ENCODE measurements around the gene IL4.

Gene IL4

DNA sequence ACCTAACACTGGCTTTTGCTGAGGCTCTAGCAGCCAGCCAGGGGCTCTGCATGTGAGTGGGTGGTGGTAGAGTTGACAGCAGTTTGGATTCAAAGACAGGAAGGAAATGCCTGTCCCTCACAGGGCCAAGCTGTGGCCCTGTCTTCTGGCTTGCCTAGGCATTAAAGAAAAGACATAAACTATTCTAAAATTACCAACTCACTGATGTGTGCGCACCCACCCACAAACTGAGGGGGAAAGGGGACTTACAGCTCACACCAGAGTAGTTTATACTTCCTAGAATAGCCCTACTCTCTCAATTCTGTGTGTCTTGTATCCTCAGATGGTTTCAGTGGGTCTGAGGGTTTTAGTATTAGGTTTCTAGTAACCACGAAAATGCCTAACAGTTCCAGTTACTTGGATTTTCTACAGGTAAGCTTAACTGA lies 34.1 kb upstream of the IL4 start:
- H3K4me3 ChIP-seq (ENCODE audit: low read length): no peak overlapping the region
- no peak for DNase-seq (ENCODE audit: low read depth)

DNA sequence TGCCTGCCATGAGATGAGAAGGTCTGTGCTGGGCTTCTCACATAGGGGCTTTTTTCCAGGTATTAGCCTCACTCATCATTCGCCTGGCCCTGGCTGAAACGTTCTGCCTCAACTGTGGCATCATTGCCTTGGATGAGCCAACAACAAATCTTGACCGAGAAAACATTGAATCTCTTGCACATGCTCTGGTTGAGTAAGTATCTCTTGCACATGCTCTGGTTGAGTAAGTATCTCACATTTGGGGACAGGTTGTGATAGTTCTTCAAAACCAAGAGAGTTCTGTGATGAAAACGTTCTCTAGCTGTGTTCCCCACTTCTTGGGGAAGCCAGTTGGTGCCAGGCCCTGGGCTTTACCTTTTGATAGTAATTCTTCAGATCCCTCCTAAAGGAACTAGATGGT lies 33.2 kb upstream of the IL4 start:
- TF ChIP-seq, protein P1, sequence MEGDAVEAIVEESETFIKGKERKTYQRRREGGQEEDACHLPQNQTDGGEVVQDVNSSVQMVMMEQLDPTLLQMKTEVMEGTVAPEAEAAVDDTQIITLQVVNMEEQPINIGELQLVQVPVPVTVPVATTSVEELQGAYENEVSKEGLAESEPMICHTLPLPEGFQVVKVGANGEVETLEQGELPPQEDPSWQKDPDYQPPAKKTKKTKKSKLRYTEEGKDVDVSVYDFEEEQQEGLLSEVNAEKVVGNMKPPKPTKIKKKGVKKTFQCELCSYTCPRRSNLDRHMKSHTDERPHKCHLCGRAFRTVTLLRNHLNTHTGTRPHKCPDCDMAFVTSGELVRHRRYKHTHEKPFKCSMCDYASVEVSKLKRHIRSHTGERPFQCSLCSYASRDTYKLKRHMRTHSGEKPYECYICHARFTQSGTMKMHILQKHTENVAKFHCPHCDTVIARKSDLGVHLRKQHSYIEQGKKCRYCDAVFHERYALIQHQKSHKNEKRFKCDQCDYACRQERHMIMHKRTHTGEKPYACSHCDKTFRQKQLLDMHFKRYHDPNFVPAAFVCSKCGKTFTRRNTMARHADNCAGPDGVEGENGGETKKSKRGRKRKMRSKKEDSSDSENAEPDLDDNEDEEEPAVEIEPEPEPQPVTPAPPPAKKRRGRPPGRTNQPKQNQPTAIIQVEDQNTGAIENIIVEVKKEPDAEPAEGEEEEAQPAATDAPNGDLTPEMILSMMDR (conservative IDR thresholded peaks at IDR 0.05; ENCODE audit: low read depth, low read length): no peak
- DNase-seq (ENCODE audit: low read depth): no peak
- no peak overlapping the region for H3K4me3 ChIP-seq (ENCODE audit: low read length)

More for the DNA sequence above, 34.1 kb upstream of the IL4 start:
- TF ChIP-seq, protein P1 (conservative IDR thresholded peaks at IDR 0.05; ENCODE audit: low read depth, low read length): no peak

DNA sequence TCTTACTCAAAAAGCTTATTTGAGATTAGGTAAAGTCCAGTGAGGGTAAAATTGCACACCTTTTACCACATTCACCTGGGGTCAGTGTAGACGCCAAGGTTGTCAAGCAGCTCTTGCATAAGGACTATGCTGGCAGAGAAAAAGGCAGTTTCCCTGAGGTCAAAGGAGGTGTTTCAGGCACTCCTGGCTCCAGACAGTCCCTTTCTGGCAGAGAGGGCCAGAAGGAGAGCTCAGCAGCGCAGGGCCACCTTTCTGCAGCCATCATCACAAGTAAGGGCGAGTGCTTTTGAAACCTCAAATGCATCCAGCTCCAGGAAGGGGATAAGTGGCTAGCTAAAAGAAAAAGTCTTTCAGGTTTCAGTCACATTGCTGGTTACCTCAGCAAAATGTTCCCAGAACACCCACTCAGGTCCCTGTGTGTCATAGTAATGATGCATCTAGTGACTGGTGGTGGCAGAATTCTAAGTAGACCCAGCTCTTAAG lies 32.5 kb upstream of the IL4 start:
- no peak overlapping the region for H3K4me3 ChIP-seq (ENCODE audit: low read length)
- TF ChIP-seq, protein P1 (conservative IDR thresholded peaks at IDR 0.05; ENCODE audit: low read depth, low read length): no peak
- DNase-seq (ENCODE audit: low read depth): no peak

DNA sequence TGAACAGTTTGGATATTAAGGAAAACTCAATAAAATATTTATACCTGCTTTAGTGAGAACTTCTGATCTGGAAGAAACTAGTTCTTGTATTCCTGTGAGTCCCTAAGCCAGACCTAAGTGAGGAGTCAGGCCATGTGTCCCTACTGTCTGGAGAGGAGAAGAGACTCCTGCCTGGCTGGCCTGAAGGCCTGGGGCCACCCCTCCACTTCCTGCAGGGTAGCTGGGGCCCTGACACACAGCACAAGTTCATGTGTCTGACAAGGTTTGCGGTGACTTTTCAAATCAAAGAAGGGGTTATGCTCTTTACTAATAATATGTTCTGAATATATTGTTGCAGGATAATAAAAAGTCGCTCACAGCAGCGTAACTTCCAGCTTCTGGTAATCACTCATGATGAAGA lies 31.9 kb upstream of the IL4 start:
- DNase-seq (ENCODE audit: low read depth): no peak
- H3K4me3 ChIP-seq (ENCODE audit: low read length): no peak overlapping the region
- TF ChIP-seq, protein P1 (conservative IDR thresholded peaks at IDR 0.05; ENCODE audit: low read depth, low read length): no peak

DNA sequence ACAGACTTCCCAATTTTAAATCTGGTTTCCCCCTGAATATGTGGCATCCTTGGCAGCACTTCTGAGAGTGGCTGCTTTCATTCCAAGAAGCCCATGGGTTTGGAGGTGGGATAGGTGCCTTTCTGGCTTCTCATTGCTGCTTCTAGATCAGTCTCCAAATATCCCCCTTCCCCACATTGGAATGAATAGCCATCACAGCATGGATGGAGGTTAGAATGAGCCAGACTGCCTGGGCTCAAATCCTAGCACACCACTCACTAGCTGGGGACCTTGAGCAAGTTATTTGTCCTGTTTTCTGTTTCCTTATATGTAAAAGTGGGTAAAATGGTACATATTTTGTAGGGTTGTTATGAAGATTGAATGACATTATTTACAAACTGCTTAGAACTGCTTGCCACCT lies 29.6 kb upstream of the IL4 start:
- no peak overlapping the region for H3K4me3 ChIP-seq (ENCODE audit: low read length)
- TF ChIP-seq, protein P1 (conservative IDR thresholded peaks at IDR 0.05; ENCODE audit: low read depth, low read length): no peak
- no peak for DNase-seq (ENCODE audit: low read depth)

DNA sequence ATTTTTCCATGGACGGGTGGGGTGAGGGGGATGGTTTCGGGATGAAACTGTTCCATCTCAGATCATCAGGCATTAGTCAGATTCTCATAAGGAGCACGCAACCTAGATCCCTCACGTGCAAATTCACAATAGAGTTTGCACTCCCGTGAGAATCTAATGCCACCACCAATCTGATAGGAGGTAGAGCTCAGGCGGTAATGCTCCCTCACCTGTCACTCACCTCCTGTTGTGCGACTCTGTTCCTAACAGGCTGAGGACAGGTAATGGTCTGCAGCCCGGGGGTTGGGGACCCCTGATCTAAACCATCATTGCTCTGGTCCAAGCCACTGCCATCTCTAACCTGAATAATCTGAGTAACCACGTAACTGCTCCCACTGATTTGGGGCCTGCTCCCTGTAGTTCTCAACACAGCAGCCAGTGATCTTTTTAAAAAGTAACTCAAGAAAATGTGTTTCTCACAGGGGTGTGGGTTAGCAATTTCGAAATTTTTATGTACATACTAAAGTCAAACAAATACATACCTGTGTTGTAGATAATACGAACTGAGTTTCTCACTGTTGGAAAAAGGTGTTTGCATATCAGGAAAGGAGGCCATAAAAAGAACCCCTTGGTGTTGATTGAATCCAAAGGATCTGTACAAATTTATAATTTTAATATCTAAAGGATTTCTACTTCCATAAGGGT lies 27.1 kb upstream of the IL4 start:
- DNase-seq (ENCODE audit: low read depth): no peak
- TF ChIP-seq, protein P1 (conservative IDR thresholded peaks at IDR 0.05; ENCODE audit: low read depth, low read length): no peak
- no peak overlapping the region for H3K4me3 ChIP-seq (ENCODE audit: low read length)

DNA sequence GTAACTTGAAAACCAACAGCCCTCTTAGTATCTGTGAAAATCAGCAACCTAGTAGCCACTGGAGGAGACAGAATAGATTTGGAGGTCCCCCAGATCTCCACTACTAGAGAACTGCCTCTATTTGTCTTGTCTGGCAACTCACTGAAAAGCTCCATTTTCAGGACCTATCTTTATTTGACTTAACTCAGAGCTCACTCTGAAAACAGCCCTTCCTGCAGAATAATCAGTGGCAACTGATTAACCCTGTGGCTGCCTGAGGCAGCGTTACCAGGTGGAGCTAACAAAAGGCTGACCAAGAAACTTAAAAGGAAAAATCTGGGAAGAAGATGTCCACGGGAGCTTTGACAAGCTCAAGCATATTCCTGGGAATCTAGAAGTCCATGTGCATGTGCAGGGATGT lies 26.3 kb upstream of the IL4 start:
- no peak for DNase-seq (ENCODE audit: low read depth)
- TF ChIP-seq, protein P1 (conservative IDR thresholded peaks at IDR 0.05; ENCODE audit: low read depth, low read length): no peak
- no peak overlapping the region for H3K4me3 ChIP-seq (ENCODE audit: low read length)

Measured in retinal pigment epithelial cell (primary cell).